ENCODE data around the gene IGF2BP3. TPM values are rescaled to one million over a fixed set of nuclear protein-coding genes. Genes with fewer than 3 reads are reported as not detected.

IGF2BP3 gene
- total RNA-seq, 5 donors from 2014 or later (not counting 1 experiment from before 2014, with no cell fraction given), result 0.46 to 1.9 (median 0.55) TPM; not detected in 1

- CTCF ChIA-PET, result interaction anchor here (0.6 kb wide), 2 partner anchors 11 to 133 kb away, joined by 4 to 7 read pairs; no protein-coding TSS in a partner anchor
- WGBS (ENCODE audit: insufficient coverage), result no CpG with 5 or more reads among the region's 3 CpGs
- no peak overlapping the region for H3K4me3 ChIP-seq (ENCODE audit: control insufficient read depth in 1 of 2, extremely low read depth in 1 of 2, low read length in 1 of 2)
- H3K36me3 ChIP-seq (ENCODE audit: control insufficient read depth in 2 of 2, extremely low read depth in 1 of 2, insufficient read depth in 1 of 2, low read length in 1 of 2), result peaks cover 0 to 5% of the 10 kb centered on the region in 2 donors
- H3K4me1 ChIP-seq (ENCODE audit: control insufficient read depth in 1 of 2, extremely low read depth in 1 of 2, insufficient read depth in 2 of 2, low read length in 2 of 2), result peaks cover 0 to 3% of the 10 kb centered on the region in 2 experiments
- H3K27ac Mint-ChIP-seq, result no peak overlapping the region
- H3K27me3 ChIP-seq (replicated peaks in 1 of 2; ENCODE audit: control insufficient read depth in 2 of 2, extremely low read depth in 1 of 2, insufficient read depth in 2 of 2, low read length in 1 of 2), result no peaks in the 10 kb centered on the region
- no peaks in the 10 kb centered on the region for H3K36me3 Mint-ChIP-seq
- no peaks in the 10 kb centered on the region for H3K4me1 Mint-ChIP-seq
- H3K4me3 Mint-ChIP-seq, result no peak overlapping the region
- DNase-seq (no peak), ATAC-seq (replicated peaks in 1 of 4) (no peak)
- POLR2A ChIA-PET, result interaction anchor here (0.6 kb wide), 3 partner anchors 12 to 611 kb away, joined by 3 to 5 read pairs (median 4); no protein-coding TSS in a partner anchor
- H3K27me3 Mint-ChIP-seq, result peaks cover 4 to 6% of the 10 kb centered on the region in 2 donors
- no peaks in the 10 kb centered on the region for H3K9me3 ChIP-seq
- no peaks in the 10 kb centered on the region for H3K9me3 Mint-ChIP-seq
- H3K27ac ChIP-seq (ENCODE audit: low read length), result no peak overlapping the region
Observed at GRCh38 chr7:23389701-23390100, 80.6 kb downstream of the IGF2BP3 start.

GRCh38 chr7:23387583-23387982 is 82.7 kb downstream of the IGF2BP3 start:
- WGBS (ENCODE audit: insufficient coverage), result no CpG with 5 or more reads among the region's 1 CpG
- H3K9me3 Mint-ChIP-seq, result no peaks in the 10 kb centered on the region
- H3K36me3 ChIP-seq (ENCODE audit: control insufficient read depth in 2 of 2, extremely low read depth in 1 of 2, insufficient read depth in 1 of 2, low read length in 1 of 2), result no peaks in the 10 kb centered on the region
- H3K4me3 Mint-ChIP-seq, result no peak overlapping the region
- peaks cover 0 to 3% of the 10 kb centered on the region in 2 experiments for H3K27me3 ChIP-seq (replicated peaks in 1 of 2; ENCODE audit: control insufficient read depth in 2 of 2, extremely low read depth in 1 of 2, insufficient read depth in 2 of 2, low read length in 1 of 2)
- ChIA-PET CTCF (no interaction called here), POLR2A (interaction anchor here in 1 of 2 donors (0.6 kb wide), 1 partner anchor 30 kb away, joined by 3 read pairs; no protein-coding TSS in a partner anchor)
- no peak for DNase-seq
- H3K4me1 Mint-ChIP-seq, result no peaks in the 10 kb centered on the region
- H3K4me1 ChIP-seq (ENCODE audit: control insufficient read depth in 1 of 2, extremely low read depth in 1 of 2, insufficient read depth in 2 of 2, low read length in 2 of 2), result peaks cover 0 to 3% of the 10 kb centered on the region in 2 experiments
- no peak overlapping the region for H3K27ac ChIP-seq (ENCODE audit: low read length)
- no peaks in the 10 kb centered on the region for H3K9me3 ChIP-seq
- ATAC-seq (replicated peaks in 1 of 4), result no peak
- no peak overlapping the region for H3K4me3 ChIP-seq (ENCODE audit: control insufficient read depth in 1 of 2, extremely low read depth in 1 of 2, low read length in 1 of 2)
- H3K27ac Mint-ChIP-seq, result no peak overlapping the region
- H3K36me3 Mint-ChIP-seq, result no peaks in the 10 kb centered on the region
- peaks cover 4 to 6% of the 10 kb centered on the region in 2 donors for H3K27me3 Mint-ChIP-seq

- peaks cover 0 to 10% of the 10 kb centered on the region in 2 experiments for H3K4me1 ChIP-seq (ENCODE audit: control insufficient read depth in 1 of 2, extremely low read depth in 1 of 2, insufficient read depth in 2 of 2, low read length in 2 of 2)
- no peaks in the 10 kb centered on the region for H3K9me3 Mint-ChIP-seq
- no peaks in the 10 kb centered on the region for H3K9me3 ChIP-seq
- H3K4me3 Mint-ChIP-seq, result no peak overlapping the region
- no peak overlapping the region for H3K4me3 ChIP-seq (ENCODE audit: control insufficient read depth in 1 of 2, extremely low read depth in 1 of 2, low read length in 1 of 2)
- ATAC-seq (replicated peaks in 1 of 4) (no peak), DNase-seq (no peak)
- H3K27ac Mint-ChIP-seq, result no peak overlapping the region
- no peaks in the 10 kb centered on the region for H3K36me3 Mint-ChIP-seq
- WGBS (ENCODE audit: insufficient coverage), result no CpG with 5 or more reads among the region's 1 CpG
- H3K36me3 ChIP-seq (ENCODE audit: control insufficient read depth in 2 of 2, extremely low read depth in 1 of 2, insufficient read depth in 1 of 2, low read length in 1 of 2), result no peaks in the 10 kb centered on the region
- no peak overlapping the region for H3K27ac ChIP-seq (ENCODE audit: low read length)
- POLR2A ChIA-PET, result no interaction called here
- H3K27me3 Mint-ChIP-seq, result peaks cover 4 to 14% of the 10 kb centered on the region in 2 donors
- peaks cover 0 to 3% (median 0%) of the 10 kb centered on the region in 3 donors for H3K4me1 Mint-ChIP-seq
- CTCF ChIA-PET, result no interaction called here
- peaks cover 0 to 11% of the 10 kb centered on the region in 2 experiments for H3K27me3 ChIP-seq (replicated peaks in 1 of 2; ENCODE audit: control insufficient read depth in 2 of 2, extremely low read depth in 1 of 2, insufficient read depth in 2 of 2, low read length in 1 of 2)
Observed at GRCh38 chr7:23385140-23385539, 85.2 kb downstream of the IGF2BP3 start.

GRCh38 chr7:23383225-23383624 is 87.1 kb downstream of the IGF2BP3 start:
- ATAC-seq (replicated peaks in 1 of 4) (no peak), DNase-seq (no peak)
- H3K4me1 Mint-ChIP-seq, result peaks cover 0 to 3% (median 0%) of the 10 kb centered on the region in 3 donors
- H3K36me3 ChIP-seq (ENCODE audit: control insufficient read depth in 2 of 2, extremely low read depth in 1 of 2, insufficient read depth in 1 of 2, low read length in 1 of 2), result no peaks in the 10 kb centered on the region
- no peak overlapping the region for H3K27ac Mint-ChIP-seq
- H3K27me3 ChIP-seq (replicated peaks in 1 of 2; ENCODE audit: control insufficient read depth in 2 of 2, extremely low read depth in 1 of 2, insufficient read depth in 2 of 2, low read length in 1 of 2), result peaks cover 0 to 11% of the 10 kb centered on the region in 2 experiments
- no peaks in the 10 kb centered on the region for H3K9me3 Mint-ChIP-seq
- H3K27ac ChIP-seq (ENCODE audit: low read length), result no peak overlapping the region
- H3K4me1 ChIP-seq (ENCODE audit: control insufficient read depth in 1 of 2, extremely low read depth in 1 of 2, insufficient read depth in 2 of 2, low read length in 2 of 2), result peaks cover 0 to 10% of the 10 kb centered on the region in 2 experiments
- no peak overlapping the region for H3K4me3 Mint-ChIP-seq
- H3K27me3 Mint-ChIP-seq, result peaks cover 4 to 13% of the 10 kb centered on the region in 2 donors
- no peaks in the 10 kb centered on the region for H3K9me3 ChIP-seq
- ChIA-PET CTCF (no interaction called here), POLR2A (interaction anchor here in 1 of 2 donors (0.5 kb wide), 1 partner anchor 113 kb away, joined by 9 read pairs; no protein-coding TSS in a partner anchor)
- WGBS (ENCODE audit: insufficient coverage), result 60% methylated on average over 1 of the region's 2 CpGs
- no peaks in the 10 kb centered on the region for H3K36me3 Mint-ChIP-seq
- H3K4me3 ChIP-seq (ENCODE audit: control insufficient read depth in 1 of 2, extremely low read depth in 1 of 2, low read length in 1 of 2), result no peak overlapping the region

- Mint-ChIP-seq H3K27me3 (peaks cover 4 to 8% of the 10 kb centered on the region in 2 donors), H3K36me3 (no peaks in the 10 kb centered on the region), H3K27ac (no peak overlapping the region), H3K4me1 (peaks cover 0 to 7% (median 6%) of the 10 kb centered on the region in 3 donors), H3K9me3 (no peaks in the 10 kb centered on the region), H3K4me3 (no peak overlapping the region)
- H3K4me3 ChIP-seq (ENCODE audit: control insufficient read depth in 1 of 2, extremely low read depth in 1 of 2, low read length in 1 of 2), result no peak overlapping the region
- no peaks in the 10 kb centered on the region for H3K36me3 ChIP-seq (ENCODE audit: control insufficient read depth in 2 of 2, extremely low read depth in 1 of 2, insufficient read depth in 1 of 2, low read length in 1 of 2)
- peaks cover 0 to 10% of the 10 kb centered on the region in 2 experiments for H3K4me1 ChIP-seq (ENCODE audit: control insufficient read depth in 1 of 2, extremely low read depth in 1 of 2, insufficient read depth in 2 of 2, low read length in 2 of 2)
- CTCF ChIA-PET, result no interaction called here
- peaks cover 0 to 13% of the 10 kb centered on the region in 2 experiments for H3K27me3 ChIP-seq (replicated peaks in 1 of 2; ENCODE audit: control insufficient read depth in 2 of 2, extremely low read depth in 1 of 2, insufficient read depth in 2 of 2, low read length in 1 of 2)
- POLR2A ChIA-PET, result no interaction called here
- no CpG with 5 or more reads among the region's 3 CpGs for WGBS (ENCODE audit: insufficient coverage)
- H3K27ac ChIP-seq (ENCODE audit: low read length), result no peak overlapping the region
- DNase-seq (no peak), ATAC-seq (replicated peaks in 1 of 4) (no peak)
- H3K9me3 ChIP-seq, result no peaks in the 10 kb centered on the region
Observed at GRCh38 chr7:23380961-23381360, 89.3 kb downstream of the IGF2BP3 start.

GRCh38 chr7:23380556-23380955 is 89.7 kb downstream of the IGF2BP3 start:
- H3K27ac Mint-ChIP-seq, result no peak overlapping the region
- ATAC-seq (replicated peaks in 1 of 4) (no peak), DNase-seq (no peak)
- no peaks in the 10 kb centered on the region for H3K36me3 Mint-ChIP-seq
- no peak overlapping the region for H3K4me3 Mint-ChIP-seq
- ChIA-PET POLR2A (no interaction called here), CTCF (no interaction called here)
- peaks cover 0 to 7% (median 6%) of the 10 kb centered on the region in 3 donors for H3K4me1 Mint-ChIP-seq
- Histone ChIP-seq H3K27ac (ENCODE audit: low read length) (no peak overlapping the region), H3K36me3 (ENCODE audit: control insufficient read depth in 2 of 2, extremely low read depth in 1 of 2, insufficient read depth in 1 of 2, low read length in 1 of 2) (no peaks in the 10 kb centered on the region), H3K27me3 (replicated peaks in 1 of 2; ENCODE audit: control insufficient read depth in 2 of 2, extremely low read depth in 1 of 2, insufficient read depth in 2 of 2, low read length in 1 of 2) (peaks cover 0 to 13% of the 10 kb centered on the region in 2 experiments), H3K4me3 (ENCODE audit: control insufficient read depth in 1 of 2, extremely low read depth in 1 of 2, low read length in 1 of 2) (no peak overlapping the region), H3K4me1 (ENCODE audit: control insufficient read depth in 1 of 2, extremely low read depth in 1 of 2, insufficient read depth in 2 of 2, low read length in 2 of 2) (peaks cover 0 to 10% of the 10 kb centered on the region in 2 experiments), H3K9me3 (no peaks in the 10 kb centered on the region)
- 81% methylated on average over 4 of the region's 4 CpGs for WGBS (ENCODE audit: insufficient coverage)
- no peaks in the 10 kb centered on the region for H3K9me3 Mint-ChIP-seq
- H3K27me3 Mint-ChIP-seq, result peaks cover 4 to 8% of the 10 kb centered on the region in 2 donors

Data from T-cell (primary cell).